H9 (cell line): ENCODE measurements around the gene TMEM63B. TPM values are rescaled to one million over a fixed set of nuclear protein-coding genes. Genes with fewer than 3 reads are reported as not detected.
A peak's percentile ranks its signal among the peaks of the same experiment; 100 is the strongest.

Source experiments
- DNase-seq: peaks from one replicate; pipeline ENCODE4 v3.0.0-alpha.2; 2017
- H2AFZ ChIP-seq: one replicate; pipeline ENCODE4 v1.6.1; 2013; ENCODE audit warnings: mild to moderate bottlenecking, low read length, control low read depth, moderate library complexity
- H2AK5ac ChIP-seq: 2 replicates; pipeline ENCODE4 v1.6.1; 2013; ENCODE audit warnings: low read length, control low read depth, mixed read lengths; ENCODE audit not compliant: insufficient read length
- H2BK120ac ChIP-seq: one replicate; pipeline ENCODE4 v1.6.1; 2013; ENCODE audit warnings: low read depth, mild to moderate bottlenecking, low read length, control low read depth, inconsistent platforms; ENCODE audit not compliant: poor library complexity, severe bottlenecking
- H2BK12ac ChIP-seq: 2 replicates; pipeline ENCODE4 v1.6.1; 2013; ENCODE audit warnings: low read length, control low read depth, mixed read lengths, low read depth; ENCODE audit not compliant: insufficient read length
- H2BK15ac ChIP-seq: 2 replicates; pipeline ENCODE4 v1.6.1; 2013; ENCODE audit warnings: low read depth, low read length, control low read depth
- H2BK20ac ChIP-seq: one replicate; pipeline ENCODE4 v1.6.1; 2013; ENCODE audit warnings: low read depth, mild to moderate bottlenecking, low read length, control low read depth, inconsistent platforms; ENCODE audit not compliant: poor library complexity, severe bottlenecking
- H2BK5ac ChIP-seq: 2 replicates; pipeline ENCODE4 v1.6.1; 2013; ENCODE audit warnings: low read length, control low read depth, mixed read lengths; ENCODE audit not compliant: insufficient read length
- H3K14ac ChIP-seq: 2 replicates; pipeline ENCODE4 v1.6.1; 2013; ENCODE audit warnings: low read length, control low read depth; ENCODE audit not compliant: insufficient read depth
- H3K18ac ChIP-seq: 2 replicates; pipeline ENCODE4 v1.6.1; 2013; ENCODE audit warnings: low read depth, mild to moderate bottlenecking, mixed read lengths, low read length, control low read depth; ENCODE audit not compliant: insufficient read length
- H3K23ac ChIP-seq: 2 replicates; pipeline ENCODE4 v1.6.1; 2013; ENCODE audit warnings: low read length, control low read depth, mixed read lengths, low read depth; ENCODE audit not compliant: insufficient read length
- H3K23me2 ChIP-seq: 2 replicates; pipeline ENCODE4 v1.6.1; 2013; ENCODE audit warnings: low read depth, mild to moderate bottlenecking, mixed read lengths, low read length, control low read depth; ENCODE audit not compliant: insufficient read length, poor library complexity, severe bottlenecking
- H3K27ac ChIP-seq: 2 replicates; pipeline ENCODE4 v1.5.1; 2013; ENCODE audit warnings: low read length, control low read depth, mixed read lengths, low read depth; ENCODE audit not compliant: insufficient read length
- H3K27me3 ChIP-seq: 2 replicates; pipeline ENCODE4 v1.6.1; 2013; ENCODE audit warnings: low read length, control low read depth, inconsistent platforms; ENCODE audit not compliant: insufficient read depth
- H3K4ac ChIP-seq: 2 replicates; pipeline ENCODE4 v1.6.1; 2013; ENCODE audit warnings: low read depth, mild to moderate bottlenecking, control low read depth, inconsistent platforms, low read length, moderate library complexity
- H3K4me1 ChIP-seq: 2 replicates; pipeline ENCODE4 v1.6.1; 2013; ENCODE audit warnings: low read length, control low read depth, inconsistent platforms; ENCODE audit not compliant: insufficient read depth
- H3K4me2 ChIP-seq: 2 replicates; pipeline ENCODE4 v1.6.1; 2013; ENCODE audit warnings: low read length, control low read depth, mixed read lengths; ENCODE audit not compliant: insufficient read length, insufficient read depth
- H3K56ac ChIP-seq: 2 replicates; pipeline ENCODE4 v1.6.1; 2013; ENCODE audit warnings: low read depth, mild to moderate bottlenecking, mixed read lengths, low read length, control low read depth; ENCODE audit not compliant: insufficient read length
- H3K79me1 ChIP-seq: 2 replicates; pipeline ENCODE4 v1.6.1; 2013; ENCODE audit warnings: low read depth, mild to moderate bottlenecking, moderate library complexity, low read length, control low read depth, inconsistent platforms; ENCODE audit not compliant: insufficient read depth, poor library complexity, severe bottlenecking
- H3K79me2 ChIP-seq: 2 replicates; pipeline ENCODE4 v1.6.1; 2013; ENCODE audit warnings: low read length, control low read depth, inconsistent platforms; ENCODE audit not compliant: insufficient read depth
- H3K9ac ChIP-seq: 2 replicates; pipeline ENCODE4 v1.6.1; 2013; ENCODE audit warnings: low read length, control low read depth, mixed read lengths; ENCODE audit not compliant: insufficient read length; ENCODE audit errors: extremely low read depth
- H3K9me3 ChIP-seq: one replicate; pipeline ENCODE4 v1.6.1; 2013; ENCODE audit warnings: low read depth, low read length, inconsistent platforms; ENCODE audit not compliant: control insufficient read depth
- H3T11ph ChIP-seq: one replicate; pipeline ENCODE4 v1.6.1; 2013; ENCODE audit warnings: mild to moderate bottlenecking, low read length, control low read depth, inconsistent platforms
- H4K20me1 ChIP-seq: one replicate; pipeline ENCODE4 v1.6.1; 2013; ENCODE audit not compliant: control insufficient read depth, insufficient read length, insufficient read depth
- H4K5ac ChIP-seq: 2 replicates; pipeline ENCODE4 v1.6.1; 2013; ENCODE audit warnings: low read depth, mild to moderate bottlenecking, mixed read lengths, low read length, control low read depth; ENCODE audit not compliant: insufficient read length
- H4K8ac ChIP-seq: replicated peaks from 2 replicates; pipeline ENCODE4 v1.6.1; 2013; ENCODE audit warnings: low read length, control low read depth, mixed read lengths, low read depth; ENCODE audit not compliant: insufficient read length
- H4K91ac ChIP-seq: 2 replicates; pipeline ENCODE4 v1.6.1; 2013; ENCODE audit warnings: low read depth, mild to moderate bottlenecking, moderate library complexity, mixed read lengths, low read length, control low read depth; ENCODE audit not compliant: insufficient read length
- H3K27ac Mint-ChIP-seq, 3 experiments: 2 replicates in 2 of 3; 3 replicates in 1 of 3; pipeline ENCODE4 v1.8.0; 2020 to 2021; ENCODE audit warnings: mixed read lengths in 3 of 3, mild to moderate bottlenecking in 1 of 3, moderate library complexity in 1 of 3
- H3K27me3 Mint-ChIP-seq: 2 replicates; pipeline ENCODE4 v1.8.0; 2021; ENCODE audit warnings: low read depth, mild to moderate bottlenecking, moderate library complexity, mixed read lengths
- H3K36me3 Mint-ChIP-seq, 3 experiments: 2 replicates in 2 of 3; 3 replicates in 1 of 3; pipeline ENCODE4 v1.8.0; 2020 to 2021; ENCODE audit warnings: low read depth in 3 of 3, mixed read lengths in 3 of 3; ENCODE audit not compliant: insufficient read depth in 1 of 3
- H3K4me1 Mint-ChIP-seq, 2 experiments: 2 replicates each; pipeline ENCODE4 v1.8.0; 2020; ENCODE audit warnings: mixed read lengths in 2 of 2
- H3K4me3 Mint-ChIP-seq, 2 experiments: 2 replicates in 1 of 2; 3 replicates in 1 of 2; pipeline ENCODE4 v1.8.0; 2020 to 2021; ENCODE audit warnings: mild to moderate bottlenecking in 2 of 2, mixed read lengths in 2 of 2, moderate library complexity in 1 of 2
- H3K9me3 Mint-ChIP-seq, 2 experiments: 2 replicates in 1 of 2; 3 replicates in 1 of 2; pipeline ENCODE4 v1.8.0; 2020; ENCODE audit warnings: mild to moderate bottlenecking in 2 of 2, mixed read lengths in 2 of 2, moderate library complexity in 1 of 2
- CTCF ChIP-seq: fragments of 200-600 bp; sonication (generic); conservative IDR thresholded peaks from 3 replicates; pipeline ENCODE4 v1.8.0; 2021; ENCODE audit warnings: antibody characterized with exemption, mild to moderate bottlenecking
- WGBS: extraction: QIAGEN DNeasy Blood & Tissue Kit; methylation state at CpG from one replicate; pipeline ENCODE4 v1.1.7; 2013; ENCODE audit warnings: missing lambda C conversion rate, low lambda C conversion rate, mixed read lengths; ENCODE audit not compliant: insufficient read length; ENCODE audit errors: extremely low coverage; 5-methylcytosine and 5-hydroxymethylcytosine counted together
- total RNA-seq: library from RNA; stranded (reverse); gene quantifications from 2 replicates; pipeline ENCODE4 v1.2.1, GENCODE V29; 2021

Gene TMEM63B
- total RNA-seq, 1 experiment from 2014 or later, result 56.3 TPM

- Histone ChIP-seq H4K91ac (no peak overlapping the region), H3K27me3 (no peaks in the 10 kb centered on the region), H3K23ac (no peak overlapping the region), H3T11ph (no peak overlapping the region), H3K14ac (no peak overlapping the region; the same call in 1 of the 2 replicates), H2BK5ac (no peak overlapping the region), H3K4ac (no peak overlapping the region), H3K9me3 (no peaks in the 10 kb centered on the region), H3K56ac (no peak overlapping the region), H3K79me2 (no peaks in the 10 kb centered on the region), H4K20me1 (no peaks in the 10 kb centered on the region), H3K4me1 (peaks cover 8% of the 10 kb centered on the region; the same call in 1 of the 2 replicates), H2AFZ (no peak overlapping the region), H4K8ac (no peak overlapping the region), H3K23me2 (no peaks in the 10 kb centered on the region), H3K18ac (no peak overlapping the region), H2BK12ac (no peak overlapping the region), H3K9ac (no peak overlapping the region), H2AK5ac (no peak overlapping the region), H2BK120ac (no peak overlapping the region), H3K27ac (no peak overlapping the region), H2BK20ac (no peak overlapping the region), H2BK15ac (no peak overlapping the region), H3K4me2 (no peak overlapping the region), H3K79me1 (no peaks in the 10 kb centered on the region), H4K5ac (no peak overlapping the region)
- no CpG with 5 or more reads among the region's 7 CpGs for WGBS
- Mint-ChIP-seq H3K36me3 (no peaks in the 10 kb centered on the region), H3K27ac (peak overlapping the region in 2 of 3 experiments; percentile 67 to 93; a peak in 2 of 7 replicates), H3K4me3 (peak overlapping the region; percentile 14 to 64; a peak in 3 of 5 replicates), H3K27me3 (peaks cover 10% of the 10 kb centered on the region), H3K9me3 (no peaks in the 10 kb centered on the region; a peak in 1 of 5 replicates), H3K4me1 (peaks cover 41 to 46% of the 10 kb centered on the region in 2 experiments)
- no peak for TF ChIP-seq CTCF
- DNase-seq, result no peak
Observed at GRCh38 chr6:44166116-44166515, 38.8 kb downstream of the TMEM63B start.
